Sigmoid colon (tissue), 7 donors: Measurements from ENCODE around the gene PCBP3. TPM values are rescaled to one million over a fixed set of nuclear protein-coding genes. Genes with fewer than 3 reads are reported as not detected.

Source experiments
- DNase-seq: peaks from one replicate; pipeline ENCODE4 v3.0.0-alpha.2; 2019
- H3K27ac ChIP-seq, 4 donors: fragments of 200-600 bp; sonication (generic); one replicate each; pipeline ENCODE4 v1.5.1; 2016 to 2019; ENCODE audit warnings: mild to moderate bottlenecking in 1 of 4
- H3K27me3 ChIP-seq, 3 donors: fragments of 200-600 bp; sonication (generic); one replicate each; pipeline ENCODE4 v1.5.1; 2019; ENCODE audit warnings: mild to moderate bottlenecking in 1 of 3
- H3K36me3 ChIP-seq, 4 donors: fragments of 200-600 bp; sonication (generic); one replicate each; pipeline ENCODE4 v1.5.1; 2016 to 2019
- H3K4me1 ChIP-seq, 4 donors: fragments of 200-600 bp; sonication (generic); one replicate each; pipeline ENCODE4 v1.5.1; 2017 to 2019
- H3K4me3 ChIP-seq, 4 donors: fragments of 200-600 bp; sonication (generic); one replicate each; pipeline ENCODE4 v1.5.1; 2017 to 2019; ENCODE audit warnings: mild to moderate bottlenecking in 2 of 4, moderate library complexity in 1 of 4
- H3K9me3 ChIP-seq, 4 donors: fragments of 200-600 bp in 3 of 4; sonication (generic) in 3 of 4; one replicate each; pipeline versions ENCODE4 v1.5.1 to v1.6.1; 2013 to 2019
- EP300 ChIP-seq, 4 donors: sonication (generic); formaldehyde crosslinking; IDR thresholded peaks; one replicate each; pipeline ENCODE4 v1.6.1; 2017; ENCODE audit warnings: antibody characterized with exemption in 4 of 4
- POLR2A ChIP-seq, 2 donors: fragments of 450-650 bp; IDR thresholded peaks; one replicate each; pipeline ENCODE4 v1.6.1; 2016; ENCODE audit warnings: antibody characterized with exemption in 2 of 2, mild to moderate bottlenecking in 2 of 2, moderate library complexity in 2 of 2
- POLR2AphosphoS5 ChIP-seq, 4 donors: sonication (generic); formaldehyde crosslinking; IDR thresholded peaks; one replicate each; pipeline ENCODE4 v1.6.1; 2017; ENCODE audit warnings: antibody characterized with exemption in 4 of 4
- WGBS, 2 donors: extraction: QIAGEN DNeasy Blood & Tissue Kit; methylation state at CpG; one replicate each; pipeline ENCODE4 v1.1.7; 2013; 5-methylcytosine and 5-hydroxymethylcytosine counted together
- intact Hi-C: fragments of 100-400 bp; cut with DNase I; formaldehyde crosslinking; loops from one replicate; pipeline ENCODE4 v1.15.1; 2023
- polyA plus RNA-seq, 3 donors: library from polyadenylated mRNA; stranded (reverse); fragments of 200-250 nt; gene quantifications; one replicate each; pipeline ENCODE4 v1.2.3, GENCODE V29; 2013
- total RNA-seq, 4 donors: library from RNA; depleted of rRNA; stranded (reverse); fragments of >200 nt; gene quantifications; one replicate each; pipeline ENCODE4 v1.1.0, GENCODE V29; 2016
- TF ChIP-seq, protein P1 (sequence below), 4 experiments: fragments of 450-650 bp in 3 of 4; fragments of 200-600 bp in 1 of 4; IDR thresholded peaks; one replicate each; pipeline ENCODE4 v1.5.1; 2016 to 2019; ENCODE audit warnings: antibody characterized with exemption in 4 of 4, mild to moderate bottlenecking in 3 of 4, moderate library complexity in 2 of 4
- donor health status: healthy with polysubstance abuse.
- donor health status: Bipolar disorder and iron deficiency.
- donor health status: healthy.

The PCBP3 gene
- total and polyA plus RNA-seq, 7 donors, result 1.2 to 21.3 (median 8.2) TPM

DNA sequence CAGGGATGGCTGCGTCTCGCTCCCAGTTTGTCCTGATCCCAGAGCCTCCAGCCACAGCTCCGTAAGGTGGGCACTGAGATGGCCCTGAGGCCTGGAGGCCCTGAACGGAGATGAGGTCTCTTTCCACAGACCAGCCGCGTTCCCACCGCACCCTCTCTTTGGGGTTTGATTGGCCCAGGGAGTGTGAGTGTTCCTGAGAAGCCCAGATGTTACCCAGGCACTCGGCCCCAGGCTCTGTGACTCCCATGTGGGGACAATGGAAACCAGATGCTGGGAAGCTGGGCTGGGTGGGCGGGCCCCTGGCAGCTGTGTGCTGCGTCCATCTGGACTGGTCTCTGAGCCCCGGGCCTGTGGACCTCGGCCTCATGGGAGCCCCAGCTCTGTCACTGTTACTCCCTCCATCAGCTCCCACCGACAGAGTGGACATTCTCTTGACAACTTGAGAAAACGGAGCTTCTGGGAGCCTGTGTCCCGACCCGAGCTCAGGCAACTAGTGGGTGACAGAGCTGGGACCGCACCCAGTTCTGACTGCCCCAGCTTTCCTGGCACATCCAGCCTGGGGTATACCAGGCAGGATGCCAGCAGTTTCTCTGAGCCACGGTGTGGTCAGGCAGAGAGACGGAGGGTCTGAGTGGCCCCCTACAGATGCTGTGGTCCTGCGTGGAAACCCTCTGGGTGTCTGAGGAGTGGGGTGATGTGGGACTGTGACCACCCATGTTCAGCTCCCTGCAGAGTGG is 328.3 kb downstream of the PCBP3 start:
- intact Hi-C loops, result loop anchor here (1.0 to 5.0 kb wide), 4 partner anchors 139 to 353 kb away; partner anchors contain the start of genes LSS, PCNT and YBEY
- Histone ChIP-seq H3K4me1 (peaks cover 0 to 63% (median 59%) of the 10 kb centered on the region in 4 donors), H3K9me3 (no peaks in the 10 kb centered on the region), H3K27me3 (no peaks in the 10 kb centered on the region), H3K4me3 (peak overlapping the region in 2 of 4 donors; percentile 49 to 59), H3K36me3 (no peaks in the 10 kb centered on the region), H3K27ac (peak overlapping the region; percentile 90 to 98 (median 98))
- peak in 3 of 4 donors; percentile 41 to 52 (median 43) for TF ChIP-seq POLR2AphosphoS5 (IDR thresholded peaks at IDR 0.05)
- TF ChIP-seq, protein P1, sequence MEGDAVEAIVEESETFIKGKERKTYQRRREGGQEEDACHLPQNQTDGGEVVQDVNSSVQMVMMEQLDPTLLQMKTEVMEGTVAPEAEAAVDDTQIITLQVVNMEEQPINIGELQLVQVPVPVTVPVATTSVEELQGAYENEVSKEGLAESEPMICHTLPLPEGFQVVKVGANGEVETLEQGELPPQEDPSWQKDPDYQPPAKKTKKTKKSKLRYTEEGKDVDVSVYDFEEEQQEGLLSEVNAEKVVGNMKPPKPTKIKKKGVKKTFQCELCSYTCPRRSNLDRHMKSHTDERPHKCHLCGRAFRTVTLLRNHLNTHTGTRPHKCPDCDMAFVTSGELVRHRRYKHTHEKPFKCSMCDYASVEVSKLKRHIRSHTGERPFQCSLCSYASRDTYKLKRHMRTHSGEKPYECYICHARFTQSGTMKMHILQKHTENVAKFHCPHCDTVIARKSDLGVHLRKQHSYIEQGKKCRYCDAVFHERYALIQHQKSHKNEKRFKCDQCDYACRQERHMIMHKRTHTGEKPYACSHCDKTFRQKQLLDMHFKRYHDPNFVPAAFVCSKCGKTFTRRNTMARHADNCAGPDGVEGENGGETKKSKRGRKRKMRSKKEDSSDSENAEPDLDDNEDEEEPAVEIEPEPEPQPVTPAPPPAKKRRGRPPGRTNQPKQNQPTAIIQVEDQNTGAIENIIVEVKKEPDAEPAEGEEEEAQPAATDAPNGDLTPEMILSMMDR (IDR thresholded peaks at IDR 0.05), result no peak
- DNase-seq, result peak; percentile 94
- 58 to 68% methylated on average over 20 of the region's 20 CpGs for WGBS, 2 donors

- H3K27ac ChIP-seq, result peak overlapping the region; percentile 90 to 98 (median 98)
- H3K9me3 ChIP-seq, result no peaks in the 10 kb centered on the region
- no peaks in the 10 kb centered on the region for H3K27me3 ChIP-seq
- WGBS, 2 donors, result 35 to 36% methylated on average over 19 of the region's 19 CpGs
- H3K4me3 ChIP-seq, result peak overlapping the region; percentile 18 to 59 (median 47)
- DNase-seq, result peak; percentile 83
- intact Hi-C loops, result loop anchor here (5.0 kb wide), 1 partner anchor 255 kb away; the partner anchor contains the start of gene LSS
- no peaks in the 10 kb centered on the region for H3K36me3 ChIP-seq
- peaks cover 0 to 68% (median 64%) of the 10 kb centered on the region in 4 donors for H3K4me1 ChIP-seq
- TF ChIP-seq POLR2A (IDR thresholded peaks at IDR 0.05) (no peak), POLR2AphosphoS5 (IDR thresholded peaks at IDR 0.05) (no peak), EP300 (IDR thresholded peaks at IDR 0.05) (no peak)
- TF ChIP-seq, protein P1 (IDR thresholded peaks at IDR 0.05), result no peak
Observed at GRCh38 chr21:45972353-45972715, 328.8 kb downstream of the PCBP3 start.

GRCh38 chr21:45972716-45973474 is 329.4 kb downstream of the PCBP3 start:
- WGBS, 2 donors, result 2 to 5% methylated on average over 58 of the region's 58 CpGs
- intact Hi-C loops, result loop anchor here (1.0 to 5.0 kb wide), 2 partner anchors 125 to 254 kb away; partner anchors contain the start of genes COL6A2 and LSS
- peak in 1 of 4 donors; percentile 2 for TF ChIP-seq EP300 (IDR thresholded peaks at IDR 0.05)
- TF ChIP-seq, protein P1 (IDR thresholded peaks at IDR 0.05), result no peak
- TF ChIP-seq POLR2AphosphoS5 (IDR thresholded peaks at IDR 0.05), result peak in 3 of 4 donors; percentile 44 to 54 (median 44)
- Histone ChIP-seq H3K27ac (peak overlapping the region; percentile 90 to 98 (median 98)), H3K27me3 (no peaks in the 10 kb centered on the region), H3K9me3 (no peaks in the 10 kb centered on the region), H3K4me1 (peaks cover 0 to 71% (median 67%) of the 10 kb centered on the region in 4 donors), H3K4me3 (peak overlapping the region; percentile 18 to 59 (median 47)), H3K36me3 (no peaks in the 10 kb centered on the region)
- peak; percentile 93 for DNase-seq

DNA sequence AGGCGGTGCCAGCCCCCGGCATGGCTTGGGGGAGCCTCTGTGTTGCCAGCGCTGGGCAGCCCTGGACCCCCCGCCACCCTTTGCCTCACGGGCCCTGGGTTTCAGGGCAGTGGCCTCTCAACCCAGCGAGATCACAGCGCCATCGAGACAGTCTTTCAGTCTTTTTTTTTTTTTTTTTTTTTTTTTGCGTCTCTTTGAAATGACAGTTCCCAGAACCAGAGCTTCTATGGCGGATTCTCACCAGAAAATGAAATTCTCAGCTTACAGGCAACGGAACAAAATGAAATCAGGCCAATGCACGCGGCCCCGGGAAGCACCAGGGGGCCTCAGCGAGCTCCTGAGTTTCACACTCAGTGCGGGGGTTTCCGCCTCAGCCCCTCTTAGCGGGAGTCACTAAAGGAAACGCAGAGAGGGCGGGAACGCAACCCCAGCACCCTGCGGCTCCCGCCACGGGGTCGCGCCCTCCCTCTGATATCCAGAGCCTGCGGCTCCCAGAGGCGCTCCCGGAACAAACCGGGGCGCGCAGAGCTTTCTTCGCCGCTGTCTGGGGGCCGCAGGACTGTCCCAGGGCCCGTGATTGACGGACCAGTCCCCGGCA is 330.0 kb downstream of the PCBP3 start:
- Histone ChIP-seq H3K4me1 (peaks cover 0 to 74% (median 72%) of the 10 kb centered on the region in 4 donors), H3K36me3 (no peaks in the 10 kb centered on the region), H3K27ac (peak overlapping the region; percentile 90 to 98 (median 98)), H3K4me3 (peak overlapping the region; percentile 39 to 59 (median 47)), H3K9me3 (no peaks in the 10 kb centered on the region), H3K27me3 (no peaks in the 10 kb centered on the region)
- 1 to 2% methylated on average over 38 of the region's 38 CpGs for WGBS, 2 donors
- peak; percentile 44 to 69 (median 55) for TF ChIP-seq POLR2AphosphoS5 (IDR thresholded peaks at IDR 0.05)
- TF ChIP-seq, protein P1 (IDR thresholded peaks at IDR 0.05), result peak in 3 of 4 experiments; percentile 65 to 72 (median 71)
- peak in 1 of 4 donors; percentile 10 for TF ChIP-seq EP300 (IDR thresholded peaks at IDR 0.05)
- TF ChIP-seq POLR2A (IDR thresholded peaks at IDR 0.05), result peak in 1 of 2 donors; percentile 19
- intact Hi-C loops, result loop anchor here (1.0 to 5.0 kb wide), 2 partner anchors 125 to 254 kb away; partner anchors contain the start of genes COL6A2 and LSS
- peak; percentile 96 for DNase-seq
